EL (cell line): ENCODE results near the gene PCSK5.
A peak's percentile ranks its signal among the peaks of the same experiment; 100 is the strongest.

ENCODE experiments used
- DNase-seq: peaks from one replicate; pipeline ENCODE4 v3.0.0-alpha.2; 2016

Gene PCSK5

GRCh38 chr9:76092572-76092971 is 202.1 kb downstream of the PCSK5 start:
- DNase-seq, result no peak

- DNase-seq, result no peak
Measured at GRCh38 chr9:76095585-76095984, 205.1 kb downstream of the PCSK5 start.

- no peak for DNase-seq
Measured at GRCh38 chr9:76099516-76099915, 209.0 kb downstream of the PCSK5 start.

- no peak for DNase-seq
Measured at GRCh38 chr9:76101075-76101474, 210.6 kb downstream of the PCSK5 start.

- DNase-seq, result no peak
Measured at GRCh38 chr9:76101491-76101890, 211.0 kb downstream of the PCSK5 start.

- no peak for DNase-seq
Measured at GRCh38 chr9:76101947-76102346, 211.5 kb downstream of the PCSK5 start.

- no peak for DNase-seq
Measured at GRCh38 chr9:76103531-76104315, 213.2 kb downstream of the PCSK5 start.

GRCh38 chr9:76107482-76107881 is 217.0 kb downstream of the PCSK5 start:
- no peak for DNase-seq

GRCh38 chr9:76109953-76110352 is 219.5 kb downstream of the PCSK5 start:
- no peak for DNase-seq

- DNase-seq, result no peak
Measured at GRCh38 chr9:76112151-76112550, 221.7 kb downstream of the PCSK5 start.

GRCh38 chr9:76114144-76114543 is 223.7 kb downstream of the PCSK5 start:
- no peak for DNase-seq

- no peak for DNase-seq
Measured at GRCh38 chr9:76115396-76115795, 224.9 kb downstream of the PCSK5 start.

- DNase-seq, result no peak
Measured at GRCh38 chr9:76115982-76116646, 225.6 kb downstream of the PCSK5 start.

- no peak for DNase-seq
Measured at GRCh38 chr9:76116913-76117312, 226.4 kb downstream of the PCSK5 start.

GRCh38 chr9:76127637-76128036 is 237.2 kb downstream of the PCSK5 start:
- DNase-seq, result no peak

- DNase-seq, result no peak
Measured at GRCh38 chr9:76135902-76136301, 245.4 kb downstream of the PCSK5 start.

GRCh38 chr9:76136986-76137385 is 246.5 kb downstream of the PCSK5 start:
- DNase-seq, result peak; percentile 53

GRCh38 chr9:76137931-76138330 is 247.5 kb downstream of the PCSK5 start:
- no peak for DNase-seq

- DNase-seq, result no peak
Measured at GRCh38 chr9:76138360-76138759, 247.9 kb downstream of the PCSK5 start.

GRCh38 chr9:76143834-76144233 is 253.4 kb downstream of the PCSK5 start:
- no peak for DNase-seq

GRCh38 chr9:76150013-76150412 is 259.5 kb downstream of the PCSK5 start:
- DNase-seq, result no peak

- DNase-seq, result no peak
Measured at GRCh38 chr9:76151267-76151666, 260.8 kb downstream of the PCSK5 start.

GRCh38 chr9:76153339-76153738 is 262.9 kb downstream of the PCSK5 start:
- no peak for DNase-seq

- no peak for DNase-seq
Measured at GRCh38 chr9:76153902-76154629, 263.6 kb downstream of the PCSK5 start.
